ENCODE results near the gene FAM3D.
"Not testable (repeated sequence)": the region's sequence is repeated elsewhere in the genome, so short reads cannot be mapped to it uniquely, and the experiment has no call there.

Gene FAM3D

GRCh38 chr3:58683001-58683458, 16.5 kb upstream of the FAM3D start:
- no peak for DNase-seq

- no peak for DNase-seq
Measured at GRCh38 chr3:58681863-58682262, 15.3 kb upstream of the FAM3D start.

- DNase-seq, result no peak
Measured at GRCh38 chr3:58680879-58681525, 14.4 kb upstream of the FAM3D start.

DNA sequence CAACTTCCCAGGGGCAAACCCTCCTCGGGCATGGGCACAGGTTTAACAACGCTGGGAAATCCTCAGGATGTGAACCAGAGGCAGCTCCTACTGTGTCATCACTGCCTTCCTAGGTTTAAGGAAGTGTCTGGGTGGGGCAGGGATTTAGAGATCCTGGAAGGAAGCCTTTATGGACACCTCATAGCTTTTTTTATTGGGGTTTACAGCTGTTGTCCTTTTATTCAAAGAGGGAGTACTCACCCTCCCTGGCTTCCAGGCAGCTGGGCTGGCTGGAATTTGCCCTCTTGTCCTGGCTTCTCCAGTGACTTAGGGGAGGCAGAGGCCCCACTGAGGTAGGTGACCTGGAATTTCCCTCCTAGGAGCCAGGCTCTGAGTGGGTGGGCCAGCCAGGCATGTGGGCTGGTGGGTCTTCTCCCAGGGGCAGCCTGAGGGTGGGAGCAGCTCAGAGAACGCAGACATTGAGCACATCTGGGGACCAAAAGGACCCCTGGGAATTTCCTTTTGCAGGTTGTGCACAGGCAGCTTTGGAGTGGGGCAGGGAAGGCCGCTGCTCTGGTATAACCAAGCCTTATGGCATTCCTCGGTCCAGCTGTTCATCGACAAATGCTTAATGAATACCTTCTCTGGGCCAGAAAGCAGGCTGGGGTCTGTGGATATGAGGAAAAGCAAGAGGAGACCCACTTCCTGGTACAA, 13.5 kb upstream of the FAM3D start:
- no peak for DNase-seq

GRCh38 chr3:58679446-58679845, 12.9 kb upstream of the FAM3D start:
- DNase-seq, result no peak

DNA sequence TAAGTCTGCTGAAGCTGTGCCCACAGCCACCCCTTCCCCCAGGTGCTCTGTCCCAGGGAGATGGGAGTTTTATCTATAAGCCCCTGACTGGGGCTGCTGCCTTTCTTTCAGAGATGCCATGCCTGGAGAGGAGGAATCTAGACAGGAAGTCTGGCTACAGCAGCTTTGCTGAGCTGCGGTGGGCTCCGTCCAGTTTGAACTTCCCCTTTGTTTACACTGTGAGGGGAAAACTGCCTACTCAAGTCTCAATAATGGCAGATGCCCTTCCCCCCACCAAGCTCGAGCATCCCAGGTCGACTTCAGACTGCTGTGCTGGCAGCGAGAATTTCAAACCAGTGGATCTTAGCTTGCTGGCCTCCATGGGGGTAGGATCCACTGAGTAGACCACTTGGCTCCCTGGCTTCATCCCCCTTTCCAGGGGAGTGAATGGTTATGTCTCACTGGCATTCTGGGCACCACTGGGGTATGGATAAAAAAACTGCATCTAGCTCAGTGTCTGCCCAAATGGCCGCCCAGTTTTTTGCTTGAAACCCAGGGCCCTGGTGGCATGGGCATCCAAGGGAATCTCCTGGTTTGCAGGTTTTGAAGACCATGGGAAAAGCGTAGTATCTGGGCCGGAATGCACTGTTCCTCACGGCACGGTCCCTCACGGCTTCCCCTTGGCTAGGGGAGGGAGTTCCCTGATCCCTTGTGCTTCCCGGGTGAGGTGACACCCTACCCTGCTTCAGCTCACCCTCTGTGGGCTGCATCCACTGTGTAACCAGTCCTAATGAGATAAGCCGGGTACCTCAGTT, 11.8 kb upstream of the FAM3D start:
- DNase-seq, result not testable (repeated sequence)

GRCh38 chr3:58672880-58673279, 6.3 kb upstream of the FAM3D start:
- no peak for DNase-seq

GRCh38 chr3:58672451-58672850, 5.9 kb upstream of the FAM3D start:
- no peak for DNase-seq

- no peak for DNase-seq
Measured at GRCh38 chr3:58670506-58671135, 4.0 kb upstream of the FAM3D start.

DNA sequence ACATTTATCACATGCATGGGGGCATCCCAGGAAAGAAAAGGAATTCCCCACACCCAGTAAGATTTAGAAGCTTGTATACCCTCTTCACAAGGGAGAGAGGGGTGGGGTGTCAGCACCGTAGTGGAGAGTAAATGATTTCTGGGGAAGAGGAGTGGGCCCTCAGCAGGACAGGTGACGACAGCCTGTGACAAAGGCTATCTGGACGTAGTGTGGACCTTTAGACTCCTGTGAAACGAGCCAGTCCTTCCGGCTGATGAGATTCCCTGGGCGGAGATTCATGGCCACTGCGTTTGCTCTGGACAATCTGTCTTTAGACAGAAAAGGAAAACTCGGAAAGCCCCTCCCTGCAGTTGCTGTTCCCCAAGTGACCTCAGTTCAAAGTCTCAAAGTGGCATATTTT, 1.7 kb upstream of the FAM3D start:
- no peak for DNase-seq

DNA sequence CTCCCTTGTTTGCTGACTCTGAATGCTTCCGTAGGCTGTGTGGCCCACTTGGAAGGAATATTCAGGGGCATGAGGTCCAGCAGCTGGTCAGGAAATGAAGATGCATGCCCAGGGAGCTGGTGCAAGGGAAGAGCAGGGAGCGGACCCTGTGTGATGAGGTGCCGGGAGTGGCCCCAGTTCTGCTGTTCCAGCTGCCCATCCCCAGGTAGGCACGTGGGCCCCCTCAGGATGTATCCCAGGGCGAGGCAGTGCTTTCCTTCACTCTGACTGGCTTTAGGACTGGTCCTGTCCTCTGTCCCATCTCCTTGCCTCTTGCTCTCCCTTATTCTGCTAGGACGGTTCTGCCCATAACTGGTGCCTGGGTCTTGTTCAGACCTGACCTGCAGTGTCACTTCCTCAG, 1.1 kb upstream of the FAM3D start:
- DNase-seq, result no peak

DNA sequence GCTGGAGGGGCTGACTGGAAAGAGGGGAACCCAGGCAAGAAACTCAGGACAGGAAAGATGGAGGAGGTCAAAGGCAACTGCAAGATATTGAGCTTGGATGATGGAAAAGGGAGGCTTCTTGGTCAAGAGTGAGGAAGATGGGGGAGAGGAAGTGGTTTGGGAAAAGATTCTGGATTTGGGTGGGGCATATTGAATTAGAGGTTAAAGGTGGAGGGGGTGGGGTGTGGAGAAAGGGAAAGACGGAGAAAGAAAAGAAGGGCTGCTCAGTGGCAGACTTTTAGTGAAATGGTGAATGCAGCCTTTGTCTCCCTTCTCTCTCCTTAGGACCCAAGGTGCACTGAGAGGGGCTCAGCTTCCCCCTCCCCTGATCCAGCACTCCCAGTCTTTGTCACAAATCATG, 655 bp upstream of the FAM3D start:
- DNase-seq, result no peak

DNA sequence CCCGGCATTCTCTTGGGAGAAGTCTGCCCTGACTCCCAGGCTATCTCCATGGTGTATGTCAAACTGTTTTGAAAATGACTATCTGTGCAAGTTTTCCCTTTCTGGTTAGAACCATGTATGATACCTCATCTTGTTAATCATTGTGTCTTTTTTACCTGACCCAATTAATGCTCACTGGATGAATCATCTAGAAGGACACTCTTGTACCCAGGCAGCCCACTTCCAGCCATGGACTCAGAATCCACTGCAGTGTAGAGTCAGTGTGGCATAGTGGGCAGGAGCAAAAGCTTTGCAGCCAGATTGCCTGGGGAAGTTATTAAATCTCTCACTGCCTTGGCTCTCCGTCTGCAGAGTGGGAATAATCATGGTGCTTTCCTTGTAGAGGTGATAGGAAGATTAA, 1.2 kb downstream of the FAM3D start:
- no peak for DNase-seq

DNA sequence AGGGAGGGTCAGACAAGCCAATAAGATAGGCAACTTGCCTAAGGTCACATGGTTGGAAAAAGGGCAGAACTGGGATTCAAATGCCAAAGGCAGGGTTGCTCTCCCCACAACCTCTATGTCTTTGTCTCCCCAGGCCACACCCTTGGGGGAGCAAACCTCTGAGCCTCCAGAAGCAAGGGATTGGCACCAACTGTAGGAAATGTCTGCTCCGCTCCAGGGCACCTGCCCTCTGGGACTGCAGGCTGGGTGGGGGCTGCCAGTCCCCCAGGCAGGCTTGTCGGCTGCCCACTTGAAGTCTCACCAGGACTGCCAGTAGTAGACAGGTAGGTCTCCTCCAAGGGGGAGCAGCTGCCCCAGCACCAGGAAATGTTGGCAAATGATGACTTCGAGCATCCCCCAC, 2.0 kb downstream of the FAM3D start:
- DNase-seq, result no peak

GRCh38 chr3:58661836-58662420, 4.6 kb downstream of the FAM3D start:
- no peak for DNase-seq

GRCh38 chr3:58660998-58661397, 5.6 kb downstream of the FAM3D start:
- no peak for DNase-seq

DNA sequence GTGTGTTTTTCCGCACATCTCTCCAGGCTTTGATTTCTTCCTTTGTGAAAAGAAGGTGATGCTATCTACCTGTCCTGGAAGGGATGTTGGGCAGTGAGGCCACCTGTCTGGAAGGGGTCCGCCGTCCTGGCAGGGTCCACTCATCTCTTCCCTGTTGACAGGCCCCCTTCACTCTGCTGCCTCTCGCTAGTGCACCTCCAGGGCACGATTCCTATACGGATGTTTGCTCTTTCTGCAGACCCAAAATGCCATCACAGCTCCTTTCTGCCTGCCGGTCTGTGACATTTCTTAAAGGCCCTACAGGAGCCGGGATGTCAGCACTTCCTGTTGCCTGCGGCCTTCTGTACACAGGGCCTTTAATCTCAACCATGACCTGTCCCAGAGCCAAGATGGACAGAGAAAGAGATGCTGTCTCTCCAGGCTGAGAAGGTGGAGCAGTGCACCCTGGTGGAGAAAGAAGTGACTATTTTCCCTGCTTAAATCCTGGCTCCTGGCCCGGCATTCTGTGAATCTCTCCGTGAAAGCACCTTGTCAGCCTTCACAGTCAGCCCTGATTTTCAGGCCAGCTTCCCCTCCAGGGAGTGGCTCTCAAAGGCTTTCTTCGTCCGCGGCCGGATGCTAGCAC, 7.4 kb downstream of the FAM3D start:
- no peak for DNase-seq

- no peak for DNase-seq
Measured at GRCh38 chr3:58658508-58658907, 8.1 kb downstream of the FAM3D start.

GRCh38 chr3:58657571-58658141, 8.9 kb downstream of the FAM3D start:
- DNase-seq, result no peak

DNA sequence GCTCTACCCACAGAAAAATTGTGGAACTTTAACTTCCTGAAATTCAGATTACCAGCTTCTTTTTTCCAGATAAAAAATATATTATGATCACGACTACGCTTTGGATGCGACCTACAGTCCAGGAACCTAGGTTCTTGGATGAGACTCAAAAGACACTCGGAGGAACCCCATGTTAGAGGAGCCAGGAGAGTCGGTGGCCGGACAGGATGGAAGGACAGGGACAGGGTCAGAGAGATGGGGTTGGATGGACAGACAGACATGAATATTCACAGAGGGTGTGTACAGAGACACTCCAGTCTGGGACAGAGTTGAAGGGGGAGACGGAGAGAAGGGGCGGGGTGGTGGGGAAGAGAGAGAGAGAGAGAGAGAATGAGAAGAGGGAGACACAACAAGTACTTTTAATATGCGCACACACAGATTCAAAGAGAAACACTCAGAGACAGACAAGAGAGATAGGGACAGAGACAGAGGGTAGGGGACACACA, 9.5 kb downstream of the FAM3D start:
- DNase-seq, result no peak

DNA sequence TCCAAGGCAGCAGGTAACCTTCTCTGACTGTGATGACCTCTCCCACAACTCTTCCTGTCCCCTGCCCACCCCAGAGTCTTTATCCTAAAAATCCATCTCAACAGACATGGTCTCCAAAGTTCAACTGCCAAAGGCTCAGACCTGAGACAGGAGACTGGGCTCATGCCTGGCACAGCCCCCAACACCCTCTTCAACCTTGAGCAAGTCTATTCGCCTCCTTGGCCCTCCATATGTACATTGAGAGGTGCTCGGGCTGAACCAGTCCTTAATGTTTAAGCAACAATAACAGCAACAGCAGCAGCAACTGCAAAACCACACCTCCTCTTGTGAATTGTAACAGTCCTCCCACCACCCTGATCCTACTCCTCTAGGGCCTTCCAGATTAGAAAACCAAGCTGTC, 9.9 kb downstream of the FAM3D start:
- no peak for DNase-seq

DNA sequence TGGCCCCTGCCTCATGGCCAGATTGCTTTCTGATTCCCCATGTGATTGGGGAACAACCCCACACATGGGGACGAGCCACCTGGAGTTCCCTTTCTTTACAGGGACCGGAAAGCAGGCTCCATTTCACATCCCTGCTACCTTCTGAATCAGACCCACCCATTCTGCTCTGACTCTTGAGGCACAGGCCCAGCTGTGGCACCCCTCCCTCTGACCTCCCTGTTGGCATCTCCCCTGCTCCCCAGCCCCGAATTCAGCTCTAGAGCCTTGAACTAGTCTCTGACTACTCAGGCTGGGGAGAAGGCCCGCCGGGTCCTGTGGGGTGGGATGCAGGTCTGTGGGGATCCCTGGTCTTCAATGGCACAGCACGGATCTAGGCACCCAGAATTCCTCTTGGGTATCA, 12.1 kb downstream of the FAM3D start:
- no peak for DNase-seq
